ENCODE results near the gene ATP1A2.

The ATP1A2 gene

GRCh38 chr1:160146107-160146506 lies 30.5 kb downstream of the ATP1A2 start:
- ATAC-seq (no peak), DNase-seq (no peak)

DNA sequence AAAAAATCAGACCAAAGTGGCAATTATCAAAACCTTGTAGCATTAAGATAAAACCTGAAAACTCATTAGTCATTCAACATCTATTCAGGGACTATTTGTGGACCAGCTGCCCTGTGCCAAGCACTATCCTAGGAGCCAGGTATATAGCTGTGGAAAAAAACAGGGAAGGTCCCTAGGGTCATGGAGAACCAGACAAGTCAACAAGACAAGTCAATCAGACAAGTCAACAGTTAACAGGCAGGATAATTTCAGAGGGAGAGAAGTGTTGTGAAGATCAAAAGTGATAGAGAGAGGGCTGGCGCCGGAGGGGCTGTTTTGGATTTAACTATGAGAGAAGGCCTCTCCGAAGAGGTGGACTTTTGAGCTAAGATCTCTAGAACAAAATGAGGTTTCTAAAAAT lies 32.6 kb downstream of the ATP1A2 start:
- no peak for DNase-seq
- no peak for ATAC-seq

DNA sequence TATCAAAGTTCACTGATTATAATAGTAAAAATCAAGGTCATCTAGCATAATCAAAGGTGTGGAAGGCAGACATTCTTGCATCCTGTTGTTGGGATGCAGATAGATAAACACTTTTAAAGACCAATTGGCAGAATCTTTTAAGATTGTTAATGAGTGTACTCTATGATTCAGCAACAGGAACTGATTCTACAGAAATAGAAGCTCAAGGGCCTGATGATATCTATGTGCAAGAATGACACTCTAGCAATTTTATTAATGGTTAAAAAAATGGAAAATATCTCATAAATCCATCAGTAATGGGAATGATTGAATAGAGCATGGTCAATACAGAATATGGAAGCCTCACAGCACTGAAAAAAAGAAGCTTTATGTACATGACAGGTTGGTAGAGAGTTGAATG lies 33.7 kb downstream of the ATP1A2 start:
- DNase-seq = no peak

DNA sequence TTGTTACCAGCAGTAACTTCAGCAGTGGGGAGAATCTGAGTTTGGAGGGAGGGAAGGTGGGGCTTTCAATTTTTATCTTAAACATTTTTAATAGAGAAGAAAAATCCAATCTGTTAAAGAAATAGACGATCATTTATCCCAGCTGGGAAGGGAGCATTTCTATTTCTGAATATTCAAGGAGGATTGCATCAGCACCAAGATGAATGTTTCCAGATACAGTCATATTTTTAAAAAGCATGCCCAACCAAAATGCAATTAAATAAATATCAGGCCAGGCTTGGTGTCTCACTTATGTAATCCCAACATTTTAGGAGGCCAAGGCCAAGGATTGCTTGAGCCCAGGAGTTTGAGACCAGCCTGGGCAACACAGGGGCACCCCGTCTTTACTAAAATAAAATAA lies 34.2 kb downstream of the ATP1A2 start:
- no peak for ATAC-seq
- DNase-seq = no peak

More for the DNA sequence above, 33.7 kb downstream of the ATP1A2 start:
- no peak for ATAC-seq

DNA sequence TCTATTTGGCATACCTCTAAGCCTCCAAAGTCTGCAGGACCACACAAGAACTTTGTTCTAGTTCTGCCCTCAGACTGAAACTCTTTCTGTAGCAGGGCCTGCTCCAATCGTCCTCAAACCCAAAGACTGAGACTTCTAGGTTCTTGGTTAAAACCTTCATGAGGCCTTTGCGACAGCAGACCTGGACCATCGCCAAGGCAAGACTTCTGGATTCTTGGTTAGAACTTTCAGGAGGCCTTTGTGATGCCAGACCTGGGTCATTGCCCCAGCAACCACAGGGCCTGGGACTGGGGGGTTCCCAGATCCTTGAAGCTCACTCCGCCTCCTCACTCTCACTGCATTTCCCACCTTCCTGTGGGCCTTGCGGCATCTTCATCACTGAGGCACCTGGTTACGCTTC lies 35.7 kb downstream of the ATP1A2 start, which contains the start of gene ATP1A4:
ATP1A4 (plus strand) TSS at position 301 of the 400 bp plus-strand sequence. CDS start 438 bp downstream, outside the sequence.
- ATAC-seq = no peak
- no peak for DNase-seq

DNA sequence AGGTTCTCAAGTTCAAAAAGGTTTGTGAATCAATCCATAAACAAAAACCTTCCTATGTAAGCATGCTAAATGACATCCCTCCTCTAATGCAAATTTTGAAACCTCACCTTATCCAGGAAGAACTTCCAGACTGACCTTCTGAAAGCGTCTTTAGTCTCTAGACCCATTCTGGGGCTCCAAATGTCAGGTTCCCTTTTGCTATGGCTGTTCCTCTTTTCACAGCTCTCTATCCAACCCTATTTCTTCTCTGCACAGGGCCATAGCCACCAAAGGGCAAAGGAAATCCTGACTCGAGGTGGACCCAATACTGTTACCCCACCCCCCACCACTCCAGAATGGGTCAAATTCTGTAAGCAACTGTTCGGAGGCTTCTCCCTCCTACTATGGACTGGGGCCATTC lies 39.2 kb downstream of the ATP1A2 start:
- ATAC-seq = no peak

GRCh38 chr1:160156361-160156760 lies 40.8 kb downstream of the ATP1A2 start:
- no peak for DNase-seq
- no peak for ATAC-seq

More for the DNA sequence above, 39.2 kb downstream of the ATP1A2 start:
- DNase-seq = no peak

DNA sequence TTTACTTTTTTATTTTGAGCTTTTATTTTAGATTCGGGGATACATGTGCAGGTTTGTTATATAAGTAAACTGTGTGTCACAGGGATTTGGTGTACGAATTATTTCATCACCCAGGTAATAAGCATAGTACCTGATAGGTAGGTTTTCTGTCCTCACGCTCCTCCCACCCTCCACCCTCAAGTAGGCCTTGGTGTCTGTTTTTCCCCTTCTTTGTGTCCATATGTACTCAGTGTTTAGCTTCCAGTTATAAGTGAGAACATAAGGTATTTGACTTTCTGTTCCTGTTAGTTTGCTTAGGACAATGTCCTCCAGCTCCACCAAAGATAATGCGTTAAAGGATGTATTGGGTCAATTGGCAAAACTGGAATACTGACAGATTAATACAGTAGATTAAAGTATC lies 41.6 kb downstream of the ATP1A2 start:
- ATAC-seq = no peak
- no peak for DNase-seq

GRCh38 chr1:160158031-160158430 lies 42.5 kb downstream of the ATP1A2 start:
- no peak for DNase-seq
- no peak for ATAC-seq

DNA sequence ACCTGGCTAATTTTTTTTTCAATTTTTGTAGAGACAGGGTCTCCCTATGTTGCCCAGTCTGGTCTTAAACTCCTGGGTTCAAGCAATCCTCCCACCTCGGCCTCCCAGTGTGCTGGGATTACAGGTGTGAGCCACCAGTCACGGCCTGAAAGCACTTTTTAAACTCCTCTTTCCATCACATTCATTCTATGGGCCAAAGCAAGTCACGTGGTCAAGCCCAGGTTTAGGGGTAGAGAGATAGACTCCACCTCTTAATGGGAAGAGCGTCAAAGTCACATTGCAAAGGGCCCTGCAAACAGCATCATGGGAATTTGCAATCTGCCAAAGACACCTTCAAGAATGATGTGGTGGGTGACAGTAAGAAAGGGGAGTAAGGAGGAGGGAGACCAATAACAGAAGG lies 43.0 kb downstream of the ATP1A2 start:
- DNase-seq = no peak
- no peak for ATAC-seq

GRCh38 chr1:160159846-160160245 lies 44.3 kb downstream of the ATP1A2 start:
- DNase-seq (no peak), ATAC-seq (no peak)

- DNase-seq (no peak), ATAC-seq (no peak)
These were observed 46.6 kb downstream of the ATP1A2 start for GRCh38 chr1:160161965-160162705.

DNA sequence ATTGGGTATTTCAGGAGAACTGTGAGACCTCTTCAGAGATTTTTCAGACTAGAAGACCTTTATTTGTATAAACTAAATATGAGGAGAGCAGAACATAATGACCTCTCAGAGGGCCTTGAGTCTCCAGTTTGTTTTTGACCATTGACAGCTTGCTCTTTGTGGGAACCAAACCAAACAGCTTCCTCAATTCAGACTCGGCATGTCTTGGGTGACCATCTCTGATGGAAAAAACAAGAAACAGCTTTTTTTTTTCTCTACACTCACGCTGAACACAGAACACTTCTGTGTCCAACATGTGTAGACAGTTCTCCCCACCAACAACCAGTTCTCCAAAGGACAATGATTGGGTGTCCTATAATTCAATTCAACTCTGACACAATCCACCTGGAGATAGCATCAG lies 47.4 kb downstream of the ATP1A2 start:
- no peak for DNase-seq
- no peak for ATAC-seq

DNA sequence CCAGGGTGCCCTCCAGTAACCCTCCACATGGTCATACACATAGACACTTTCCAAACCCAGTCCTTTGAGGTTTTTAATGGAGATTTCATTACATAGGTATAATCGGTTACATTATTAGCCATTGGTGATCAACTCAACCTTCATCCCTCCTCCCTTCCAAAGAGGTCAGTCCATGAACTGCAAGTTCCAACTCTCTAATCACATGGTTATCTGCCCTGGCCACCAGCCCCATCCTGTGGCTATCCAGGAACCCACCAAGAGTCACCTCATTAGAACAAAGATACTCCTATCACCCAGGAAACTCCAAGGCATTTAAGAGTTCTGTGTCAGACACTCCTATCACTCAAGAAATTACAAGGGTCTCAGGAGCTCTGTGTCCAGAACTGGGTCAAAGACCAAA lies 48.1 kb downstream of the ATP1A2 start:
- ATAC-seq = no peak
- DNase-seq = no peak

- DNase-seq = no peak
- no peak for ATAC-seq
These were observed 48.6 kb downstream of the ATP1A2 start for GRCh38 chr1:160164121-160164520.

GRCh38 chr1:160166166-160166868 lies 50.8 kb downstream of the ATP1A2 start:
- no peak for ATAC-seq
- no peak for DNase-seq

DNA sequence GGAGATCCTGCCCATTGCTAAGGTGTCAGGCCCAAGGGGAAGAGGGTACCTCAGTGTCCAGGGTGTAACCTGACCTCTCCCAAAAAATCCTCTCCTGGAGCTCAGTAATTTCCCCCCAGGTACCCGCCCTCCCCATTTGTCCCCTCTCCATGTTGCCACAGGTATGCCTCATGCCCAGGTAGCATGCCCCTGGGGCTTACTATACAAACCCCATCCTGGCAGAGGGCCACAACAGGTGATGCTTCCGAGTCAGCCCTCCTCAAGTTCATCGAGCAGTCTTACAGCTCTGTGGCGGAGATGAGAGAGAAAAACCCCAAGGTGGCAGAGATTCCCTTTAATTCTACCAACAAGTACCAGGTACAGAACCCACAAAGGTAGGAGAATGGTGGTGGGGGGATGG lies 51.5 kb downstream of the ATP1A2 start:
- no peak for ATAC-seq
- no peak for DNase-seq

DNA sequence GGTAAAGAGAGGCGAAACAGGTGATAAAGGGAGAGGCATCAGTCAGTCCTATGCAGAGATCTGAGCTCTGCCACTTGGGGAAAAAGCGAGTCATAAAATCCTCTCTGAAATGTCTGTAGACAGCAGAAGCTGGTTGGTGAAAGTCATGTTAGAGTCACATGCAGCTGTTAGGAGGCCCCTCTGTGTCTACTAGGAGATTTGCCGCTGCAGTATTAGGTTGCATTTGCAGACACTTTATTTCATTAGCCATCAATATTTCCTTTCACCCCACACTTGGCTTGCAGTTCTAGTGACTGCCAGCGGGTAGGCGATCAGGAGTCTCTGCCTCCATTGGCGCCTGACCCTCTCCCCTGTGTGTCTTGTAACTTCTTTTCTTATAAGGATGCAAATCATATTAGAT lies 52.0 kb downstream of the ATP1A2 start:
- DNase-seq = peak; percentile 13
- peak; percentile 90 for ATAC-seq

GRCh38 chr1:160168016-160168415 lies 52.5 kb downstream of the ATP1A2 start:
- no peak for ATAC-seq
- DNase-seq = no peak

- no peak for DNase-seq
- ATAC-seq = no peak
These were observed 53.2 kb downstream of the ATP1A2 start for GRCh38 chr1:160168609-160169369.

DNA sequence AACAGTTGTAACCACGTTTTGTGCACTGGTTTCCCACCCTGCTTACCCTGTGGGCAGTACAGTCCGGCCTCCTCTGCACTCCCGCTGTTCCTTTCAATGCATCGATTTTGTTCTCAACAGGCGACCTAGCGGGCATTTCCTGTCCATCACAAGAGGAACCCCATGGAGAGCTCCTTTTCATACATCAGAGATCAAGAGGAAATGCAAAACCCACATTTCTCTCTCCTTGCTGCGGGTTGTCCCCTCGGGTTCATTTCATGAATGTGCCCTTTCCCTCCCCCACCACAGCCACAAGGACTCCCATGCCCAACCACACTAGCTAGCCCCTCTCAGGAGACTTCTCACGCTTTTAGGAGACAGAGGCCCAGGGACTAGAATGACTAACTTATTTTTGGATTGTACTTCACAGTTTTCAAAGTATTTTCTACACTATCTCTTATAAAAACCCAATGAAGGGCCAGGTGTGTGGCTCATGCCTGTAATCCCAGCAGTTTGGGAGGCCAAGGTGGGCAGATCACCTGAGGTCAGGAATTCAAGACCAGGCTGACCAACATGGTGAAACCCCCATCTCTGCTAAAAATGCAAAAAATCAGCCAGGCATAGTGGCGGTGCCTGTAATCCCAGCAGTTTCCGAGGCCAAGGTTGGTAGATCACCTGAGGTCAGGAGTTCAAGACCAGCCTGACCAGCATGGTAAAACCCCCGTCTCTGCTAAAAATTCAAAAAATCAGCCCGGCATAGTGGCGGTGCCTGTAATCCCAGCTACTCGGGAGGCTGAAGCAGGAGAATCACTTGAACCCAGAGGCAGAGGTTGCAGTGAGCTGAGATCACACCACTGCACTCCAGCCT lies 54.2 kb downstream of the ATP1A2 start:
- DNase-seq (peak; percentile 63), ATAC-seq (peak; percentile 69)

- DNase-seq (no peak), ATAC-seq (no peak)
These were observed 55.8 kb downstream of the ATP1A2 start for GRCh38 chr1:160171354-160171753.
